A549 (cell line): ENCODE measurements around the gene MYH10.

Source experiments
- BHLHE40 ChIP-seq: IDR thresholded peaks from 2 replicates; pipeline ENCODE4 v1.6.1; 2012; ENCODE audit warnings: low read depth, low read length, inconsistent platforms
- EP300 ChIP-seq, 2 experiments: fragments of >200 bp; sonication (Bioruptor Twin); formaldehyde crosslinking; IDR thresholded peaks; 2 replicates in 1 of 2; 3 replicates in 1 of 2; pipeline ENCODE4 v1.6.1; 2016 to 2017
- FOSB ChIP-seq: fragments of 250-450 bp; sonication (Bioruptor Pico); IDR thresholded peaks from 2 replicates; pipeline ENCODE4 v1.5.0; 2020; ENCODE audit warnings: mild to moderate bottlenecking, moderate library complexity
- HOXA7 ChIP-seq: fragments of 250-450 bp; sonication (Bioruptor Pico); IDR thresholded peaks from 2 replicates; pipeline ENCODE4 v1.5.0; 2020; ENCODE audit warnings: mild to moderate bottlenecking, moderate library complexity
- HOXB5 ChIP-seq: fragments of 250-450 bp; sonication (Bioruptor Pico); IDR thresholded peaks from 2 replicates; pipeline ENCODE4 v1.5.0; 2020; ENCODE audit warnings: mild to moderate bottlenecking, moderate library complexity
- KDM1A ChIP-seq: fragments of 200-600 bp; sonication (generic); IDR thresholded peaks from 2 replicates; pipeline ENCODE4 v1.6.1; 2016; ENCODE audit warnings: low read depth, mild to moderate bottlenecking
- KDM5A ChIP-seq: fragments of 200-600 bp; sonication (generic); IDR thresholded peaks from 2 replicates; pipeline ENCODE4 v1.6.1; 2016; ENCODE audit warnings: antibody characterized with exemption, mild to moderate bottlenecking
- MYC ChIP-seq: IDR thresholded peaks from 2 replicates; pipeline ENCODE4 v1.6.1; 2012; ENCODE audit warnings: mild to moderate bottlenecking, inconsistent platforms, low read length, improper control_type of control experiment, borderline replicate concordance
- RAD21 ChIP-seq, 2 experiments: fragments of >200 bp in 1 of 2; sonication (Bioruptor Twin) in 1 of 2; formaldehyde crosslinking in 1 of 2; IDR thresholded peaks in 1 of 2; conservative IDR thresholded peaks in 1 of 2; 2 replicates in 1 of 2; 3 replicates in 1 of 2; pipeline ENCODE4 v1.6.1; 2012 to 2018; ENCODE audit warnings: inconsistent platforms in 1 of 2
- RCOR1 ChIP-seq: fragments of 150-350 bp; IDR thresholded peaks from 2 replicates; pipeline ENCODE4 v1.6.1; 2014; ENCODE audit warnings: antibody characterized with exemption, low read length, low read depth
- TF ChIP-seq, protein P1 (sequence below): fragments of >200 bp; sonication (Bioruptor Twin); formaldehyde crosslinking; IDR thresholded peaks from 3 replicates; pipeline ENCODE4 v1.5.1; 2016
- TF ChIP-seq, protein P2 (sequence below): IDR thresholded peaks from 2 replicates; pipeline ENCODE4 v1.6.1; 2012
- TF ChIP-seq, protein P3 (sequence below): fragments of 450-650 bp; IDR thresholded peaks from 2 replicates; pipeline ENCODE4 v1.6.1; 2014; ENCODE audit warnings: antibody characterized with exemption

DNA sequence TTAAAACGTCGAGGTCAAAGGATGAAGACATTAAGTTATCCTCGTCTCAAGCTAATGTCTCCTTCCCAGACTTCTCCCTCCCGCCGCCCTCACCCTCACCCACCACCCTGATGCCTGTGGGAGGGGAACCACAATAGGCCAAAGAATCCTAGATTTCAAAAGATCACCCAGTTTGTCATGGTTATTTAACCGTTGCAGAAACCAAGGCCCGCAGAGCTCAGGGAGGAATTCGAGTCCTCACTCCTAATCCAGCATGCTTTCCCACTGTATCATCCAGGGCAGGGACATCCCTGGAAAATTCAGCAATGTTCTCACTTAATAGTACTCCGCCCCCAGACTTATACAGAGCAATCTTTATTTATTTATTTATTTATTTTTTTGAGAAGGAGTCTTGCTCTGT is 41.8 kb upstream of the MYH10 start:
- no peak for TF ChIP-seq FOSB (CRISPR knock-in tag)
- TF ChIP-seq, protein P1, sequence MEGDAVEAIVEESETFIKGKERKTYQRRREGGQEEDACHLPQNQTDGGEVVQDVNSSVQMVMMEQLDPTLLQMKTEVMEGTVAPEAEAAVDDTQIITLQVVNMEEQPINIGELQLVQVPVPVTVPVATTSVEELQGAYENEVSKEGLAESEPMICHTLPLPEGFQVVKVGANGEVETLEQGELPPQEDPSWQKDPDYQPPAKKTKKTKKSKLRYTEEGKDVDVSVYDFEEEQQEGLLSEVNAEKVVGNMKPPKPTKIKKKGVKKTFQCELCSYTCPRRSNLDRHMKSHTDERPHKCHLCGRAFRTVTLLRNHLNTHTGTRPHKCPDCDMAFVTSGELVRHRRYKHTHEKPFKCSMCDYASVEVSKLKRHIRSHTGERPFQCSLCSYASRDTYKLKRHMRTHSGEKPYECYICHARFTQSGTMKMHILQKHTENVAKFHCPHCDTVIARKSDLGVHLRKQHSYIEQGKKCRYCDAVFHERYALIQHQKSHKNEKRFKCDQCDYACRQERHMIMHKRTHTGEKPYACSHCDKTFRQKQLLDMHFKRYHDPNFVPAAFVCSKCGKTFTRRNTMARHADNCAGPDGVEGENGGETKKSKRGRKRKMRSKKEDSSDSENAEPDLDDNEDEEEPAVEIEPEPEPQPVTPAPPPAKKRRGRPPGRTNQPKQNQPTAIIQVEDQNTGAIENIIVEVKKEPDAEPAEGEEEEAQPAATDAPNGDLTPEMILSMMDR: no peak
- TF ChIP-seq BHLHE40: no peak
- no peak for TF ChIP-seq RAD21 (conservative IDR thresholded peaks at IDR 0.05 in 1 of 2, IDR thresholded peaks at IDR 0.05 in 1 of 2)
- no peak for TF ChIP-seq RCOR1
- TF ChIP-seq MYC: no peak
- no peak for TF ChIP-seq EP300 (IDR thresholded peaks at IDR 0.05)
- TF ChIP-seq, protein P2, sequence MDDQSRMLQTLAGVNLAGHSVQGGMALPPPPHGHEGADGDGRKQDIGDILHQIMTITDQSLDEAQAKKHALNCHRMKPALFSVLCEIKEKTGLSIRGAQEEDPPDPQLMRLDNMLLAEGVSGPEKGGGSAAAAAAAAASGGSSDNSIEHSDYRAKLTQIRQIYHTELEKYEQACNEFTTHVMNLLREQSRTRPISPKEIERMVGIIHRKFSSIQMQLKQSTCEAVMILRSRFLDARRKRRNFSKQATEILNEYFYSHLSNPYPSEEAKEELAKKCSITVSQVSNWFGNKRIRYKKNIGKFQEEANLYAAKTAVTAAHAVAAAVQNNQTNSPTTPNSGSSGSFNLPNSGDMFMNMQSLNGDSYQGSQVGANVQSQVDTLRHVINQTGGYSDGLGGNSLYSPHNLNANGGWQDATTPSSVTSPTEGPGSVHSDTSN: no peak
- TF ChIP-seq HOXA7 (CRISPR knock-in tag): no peak
- TF ChIP-seq, protein P3, sequence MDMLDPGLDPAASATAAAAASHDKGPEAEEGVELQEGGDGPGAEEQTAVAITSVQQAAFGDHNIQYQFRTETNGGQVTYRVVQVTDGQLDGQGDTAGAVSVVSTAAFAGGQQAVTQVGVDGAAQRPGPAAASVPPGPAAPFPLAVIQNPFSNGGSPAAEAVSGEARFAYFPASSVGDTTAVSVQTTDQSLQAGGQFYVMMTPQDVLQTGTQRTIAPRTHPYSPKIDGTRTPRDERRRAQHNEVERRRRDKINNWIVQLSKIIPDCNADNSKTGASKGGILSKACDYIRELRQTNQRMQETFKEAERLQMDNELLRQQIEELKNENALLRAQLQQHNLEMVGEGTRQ: no peak
- no peak for TF ChIP-seq KDM5A
- TF ChIP-seq KDM1A: no peak
- TF ChIP-seq HOXB5: no peak
